Neural progenitor cell (in vitro differentiated cells): ENCODE measurements around the gene LRRC74B.
"Not testable (repeated sequence)": the region's sequence is repeated elsewhere in the genome, so short reads cannot be mapped to it uniquely, and the experiment has no call there.

ENCODE experiments used
- CTCF ChIP-seq: fragments of 200-600 bp; sonication (generic); IDR thresholded peaks from 2 replicates; pipeline ENCODE4 v1.5.1; 2017; ENCODE audit warnings: antibody characterized with exemption, mild to moderate bottlenecking
- EZH2 ChIP-seq: fragments of 200-600 bp; sonication (generic); IDR thresholded peaks from 2 replicates; pipeline ENCODE4 v1.6.1; 2017; ENCODE audit warnings: antibody characterized with exemption, mild to moderate bottlenecking, moderate library complexity
- EZH2phosphoT487 ChIP-seq: fragments of 200-600 bp; sonication (generic); IDR thresholded peaks from 2 replicates; pipeline ENCODE4 v1.6.1; 2017; ENCODE audit warnings: antibody characterized with exemption

- not testable (repeated sequence) for TF ChIP-seq CTCF, EZH2phosphoT487, EZH2
These were observed 36.5 kb upstream of the LRRC74B start for GRCh38 chr22:21009208-21009607.
